ENCODE results near the gene NDNF.

Gene NDNF

DNA sequence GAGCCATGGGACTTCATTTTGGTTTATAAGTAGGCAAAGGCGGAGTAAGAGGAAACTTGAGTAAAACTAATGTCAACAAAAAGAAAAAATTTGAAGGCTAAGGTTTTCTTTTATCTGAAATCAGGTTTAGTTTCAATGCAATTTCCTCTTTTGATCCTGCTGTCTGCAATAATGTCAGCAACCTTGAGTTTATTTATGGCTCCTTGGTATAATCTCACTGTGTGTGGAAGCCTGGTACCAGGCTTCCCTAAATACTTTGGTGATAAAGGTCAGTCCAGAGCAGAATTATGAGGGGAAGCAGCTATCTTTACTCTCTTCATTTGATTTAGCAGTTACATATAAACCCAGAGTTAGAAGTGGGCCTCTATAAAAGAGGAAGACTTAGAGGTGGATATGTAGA lies 57.8 kb downstream of the NDNF start:
- no peak for DNase-seq

- no peak for DNase-seq
Measured at GRCh38 chr4:121011780-121012340, 60.5 kb downstream of the NDNF start.

DNA sequence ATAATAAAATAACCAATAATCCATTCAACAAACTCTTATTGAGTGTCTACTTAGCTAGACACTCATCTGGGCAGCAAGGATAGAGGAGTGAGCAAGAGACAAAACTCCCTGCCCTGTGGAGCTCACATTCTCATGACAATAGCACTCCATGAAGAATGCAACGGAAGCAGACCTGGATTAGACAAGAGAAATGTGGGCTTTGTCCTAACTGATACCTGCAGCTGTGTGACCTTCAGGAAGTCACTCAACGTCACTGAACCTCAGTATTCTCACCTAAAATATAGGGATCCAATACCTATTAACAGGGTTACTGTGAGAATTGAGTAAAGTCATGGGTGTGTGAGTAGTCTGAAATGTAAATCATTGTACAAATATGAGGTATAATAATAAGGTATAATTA lies 61.2 kb downstream of the NDNF start:
- DNase-seq: no peak

GRCh38 chr4:121009578-121010478 lies 62.5 kb downstream of the NDNF start:
- no peak for DNase-seq

DNA sequence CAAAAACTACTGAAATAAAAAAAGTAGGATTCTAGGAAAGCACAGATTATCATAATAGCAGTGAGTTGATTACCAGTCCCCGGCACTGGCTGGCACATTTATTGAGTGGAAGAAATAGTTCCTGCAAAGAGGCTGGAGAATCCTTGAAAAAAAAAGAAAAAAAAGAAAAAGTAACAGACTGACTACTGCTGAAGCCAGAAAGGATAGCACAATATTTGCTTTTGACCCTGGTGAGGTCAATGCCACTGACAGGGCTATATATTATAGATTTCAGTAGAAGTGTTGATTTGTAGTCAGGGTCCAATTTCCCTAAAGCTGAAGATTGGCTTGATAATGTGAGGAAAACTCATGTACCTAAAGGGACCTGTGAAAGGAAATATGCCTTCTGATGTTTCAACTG lies 64.7 kb downstream of the NDNF start:
- DNase-seq: no peak

DNA sequence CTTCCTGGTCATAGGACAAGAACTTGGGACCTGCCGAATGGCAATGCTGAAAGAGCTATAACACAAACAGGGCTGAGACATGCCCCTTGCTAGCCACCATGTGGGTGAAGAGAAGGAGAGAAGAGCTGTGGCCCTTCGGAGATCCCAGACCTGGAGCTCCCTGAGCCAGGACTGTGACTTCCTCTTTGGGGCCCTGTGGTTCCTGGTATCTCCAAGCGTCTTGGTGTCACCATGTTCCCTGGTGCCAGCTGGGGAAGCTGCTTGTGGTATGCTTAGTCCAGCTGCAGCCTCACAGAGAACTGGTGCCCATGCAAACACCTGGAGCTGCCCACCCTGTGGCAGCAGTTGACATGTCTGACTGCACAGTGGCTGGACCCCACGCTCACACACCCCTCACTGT lies 68.5 kb downstream of the NDNF start:
- no peak for DNase-seq

DNA sequence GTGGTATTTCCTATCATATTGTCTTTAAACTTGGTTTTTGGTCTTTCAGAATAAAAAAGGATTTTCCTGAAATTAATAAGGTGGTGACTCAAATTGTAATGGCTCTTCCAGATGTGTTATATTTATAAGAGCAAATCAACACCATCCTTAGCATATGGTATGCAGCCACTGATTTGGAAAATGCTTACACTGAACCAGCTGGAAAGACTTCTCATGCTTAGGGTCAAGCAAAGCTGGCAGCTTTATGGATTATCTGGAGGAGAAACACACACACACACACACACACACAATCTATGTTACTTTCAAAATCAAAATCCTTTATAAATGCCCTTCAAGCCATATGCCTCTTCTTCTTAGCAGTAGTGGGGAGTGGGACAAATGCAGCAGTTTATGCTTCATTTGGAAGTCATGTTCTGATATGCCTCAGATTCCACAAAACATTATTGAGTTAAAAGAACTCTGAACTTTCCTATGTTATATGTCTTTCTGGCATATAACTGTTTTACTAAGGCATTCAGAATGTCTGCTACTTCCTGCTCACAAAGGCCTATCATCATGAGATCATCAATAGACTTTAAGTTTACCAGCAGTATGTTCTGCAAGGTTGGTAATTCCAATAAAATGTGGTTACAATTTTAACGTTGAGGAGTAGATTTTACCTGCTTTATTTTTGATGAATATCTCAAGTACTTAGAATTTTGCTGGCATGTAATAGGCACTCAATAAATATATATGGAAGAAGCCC lies 76.9 kb downstream of the NDNF start:
- no peak for DNase-seq

DNA sequence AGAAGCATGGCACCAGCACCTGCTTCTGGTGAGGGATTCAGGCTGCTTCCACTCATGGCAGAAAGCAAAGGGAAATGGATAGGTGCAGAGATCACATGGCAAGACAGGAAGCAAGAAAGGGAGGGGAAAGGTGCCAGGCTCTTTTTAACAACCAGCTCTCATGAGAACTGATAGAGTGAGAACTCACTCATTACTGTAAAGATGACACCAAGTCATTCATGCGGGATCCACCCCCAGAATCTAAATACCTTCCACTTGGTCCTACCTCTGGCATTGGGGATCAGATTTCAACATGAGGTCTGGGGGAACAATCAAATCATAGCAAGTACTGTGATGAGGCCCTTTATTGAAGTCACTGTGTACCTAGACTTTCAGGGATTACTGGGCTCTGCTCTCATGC lies 77.8 kb downstream of the NDNF start:
- no peak for DNase-seq

GRCh38 chr4:120991885-120992284 lies 80.5 kb downstream of the NDNF start:
- DNase-seq: no peak

DNA sequence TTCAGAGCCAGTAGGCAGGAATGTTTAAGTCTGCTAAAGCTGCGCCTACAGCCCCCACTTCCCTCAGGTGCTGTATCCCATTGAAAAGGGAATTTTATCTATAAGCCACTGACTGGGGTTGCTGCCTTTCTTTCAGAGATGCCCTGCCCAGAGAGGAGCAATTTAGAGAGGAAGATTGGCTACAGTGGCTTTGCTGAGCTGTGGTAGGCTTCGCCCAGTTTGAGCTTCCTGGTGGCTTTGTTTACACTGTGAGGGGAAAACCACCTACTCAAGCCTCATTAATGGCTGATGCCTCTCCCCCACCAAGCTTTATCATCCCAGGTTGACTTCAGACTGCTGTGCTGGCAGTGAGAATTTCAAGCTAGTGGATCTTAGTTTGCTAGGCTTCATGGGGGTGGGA lies 82.1 kb downstream of the NDNF start:
- no peak for DNase-seq
